Adrenal gland (tissue), 12 donors: ENCODE data around the gene APBA2. TPM values are rescaled to one million over a fixed set of nuclear protein-coding genes. Genes with fewer than 3 reads are reported as not detected.

Experiments
- DNase-seq, 7 donors: peaks; one replicate each; pipeline ENCODE4 v3.0.0-alpha.2; 2019 to 2020
- H3K27ac ChIP-seq, 5 donors: fragments of 200-600 bp; sonication (generic) in 4 of 5; 1 replicate in 3 of 5; 2 replicates in 2 of 5; pipeline versions ENCODE4 v1.5.1 to v1.8.0; 2016 to 2020; ENCODE audit warnings: mild to moderate bottlenecking in 1 of 5
- H3K27me3 ChIP-seq: fragments of 200-600 bp; 2 replicates; pipeline ENCODE4 v1.8.0; 2021
- H3K36me3 ChIP-seq, 2 donors: fragments of 200-600 bp; replicated peaks in 1 of 2; 1 replicate in 1 of 2; 2 replicates in 1 of 2; pipeline versions ENCODE4 v1.5.1 to v1.8.0; 2018 to 2022
- H3K4me1 ChIP-seq, 2 donors: fragments of 200-600 bp; replicated peaks in 1 of 2; 1 replicate in 1 of 2; 2 replicates in 1 of 2; pipeline versions ENCODE4 v1.5.1 to v1.8.0; 2018 to 2021
- H3K4me3 ChIP-seq, 4 donors: fragments of 200-600 bp; sonication (generic) in 3 of 4; one replicate each; pipeline ENCODE4 v1.5.1; 2016 to 2018
- H3K9me3 ChIP-seq, 3 donors: fragments of 200-600 bp; sonication (generic) in 1 of 3; replicated peaks in 1 of 3; 1 replicate in 2 of 3; 2 replicates in 1 of 3; pipeline versions ENCODE4 v1.5.1 to v1.8.0; 2016 to 2021
- CTCF ChIP-seq, 6 experiments: fragments of 450-650 bp in 4 of 6; fragments of 200-600 bp in 2 of 6; sonication (generic) in 1 of 6; IDR thresholded peaks; 1 replicate in 5 of 6; 2 replicates in 1 of 6; pipeline versions ENCODE4 v1.5.1 to v1.8.0; 2016 to 2021; ENCODE audit warnings: antibody characterized with exemption in 6 of 6, mild to moderate bottlenecking in 2 of 6, moderate library complexity in 1 of 6
- POLR2A ChIP-seq, 2 donors: fragments of 450-650 bp; IDR thresholded peaks; one replicate each; pipeline ENCODE4 v1.6.1; 2017; ENCODE audit warnings: antibody characterized with exemption in 2 of 2, mild to moderate bottlenecking in 2 of 2, moderate library complexity in 1 of 2
- WGBS, 4 donors: extraction: QIAGEN DNeasy Blood & Tissue Kit in 2 of 4; methylation state at CpG; one replicate each; pipeline versions ENCODE4 v1.1.5 to v1.1.7; 2013 to 2017; 5-methylcytosine and 5-hydroxymethylcytosine counted together
- intact Hi-C, 2 donors: fragments of 100-400 bp; cut with DNase I; formaldehyde crosslinking; loops; one replicate each; pipeline versions ENCODE4 v1.14.1 to v1.15.0; 2022 to 2023
- polyA plus RNA-seq, 3 donors: library from polyadenylated mRNA; stranded (reverse); fragments of 200-250 nt in 2 of 3; fragments of 350-450 nt in 1 of 3; fragmentation: Illumina TruSeq in 1 of 3; extraction: RNeasy Lipid Tissue Mini Kit (QIAGEN cat#74804) in 1 of 3; gene quantifications; one replicate each; pipeline ENCODE4 v1.2.3, GENCODE V29; 2013 to 2014
- total RNA-seq, 9 donors: library from RNA; depleted of rRNA in 4 of 9; stranded (reverse); fragments of >200 nt in 4 of 9; fragments of 120-200 nt in 1 of 9; fragmentation: NEBNext Ultra II Directional in 1 of 9; extraction: Animal tissue kit (Norgen Biotek cat#: 25700) in 1 of 9; gene quantifications; one replicate each; pipeline versions ENCODE4 v1.1.0 to v1.2.4, GENCODE V29; 2013 to 2023
- donor health status: healthy with polysubstance abuse.
- donor health status: Bipolar disorder and iron deficiency.
- donor health status: DM: yes; HTN: yes; CAD: no.
- donor health status: DM: no; HTN: no; CAD: no.
- donor health status: DM: no; HTN: no; CAD: no.
- donor health status: DM: yes; HTN: yes; CAD: no.

Gene APBA2
- total and polyA plus RNA-seq, 12 donors = 2.1 to 13.2 (median 4.7) TPM

- DNase-seq = no peak
- no peak for TF ChIP-seq POLR2A (IDR thresholded peaks at IDR 0.05)
- no peak for TF ChIP-seq CTCF (IDR thresholded peaks at IDR 0.05)
- 70 to 82% (median 71%) methylated on average over 9 to 13 of the region's 13 CpGs for WGBS, 4 donors
- Histone ChIP-seq H3K9me3 (no peaks in the 10 kb centered on the region), H3K27ac (no peak overlapping the region), H3K4me1 (no peaks in the 10 kb centered on the region), H3K27me3 (no peaks in the 10 kb centered on the region), H3K36me3 (no peaks in the 10 kb centered on the region), H3K4me3 (no peak overlapping the region)
- intact Hi-C loops = loop anchor here in 1 of 2 donors (10.0 kb wide), 1 partner anchor 115 kb away; no protein-coding TSS in a partner anchor
Observed at GRCh38 chr15:28989896-28990295, 104.1 kb downstream of the APBA2 start.

GRCh38 chr15:28990390-28990789 lies 104.6 kb downstream of the APBA2 start:
- Histone ChIP-seq H3K36me3 (no peaks in the 10 kb centered on the region), H3K27me3 (no peaks in the 10 kb centered on the region), H3K4me3 (no peak overlapping the region), H3K4me1 (no peaks in the 10 kb centered on the region), H3K27ac (no peak overlapping the region), H3K9me3 (no peaks in the 10 kb centered on the region)
- intact Hi-C loops = loop anchor here in 1 of 2 donors (10.0 kb wide), 1 partner anchor 116 kb away; no protein-coding TSS in a partner anchor
- DNase-seq = no peak
- WGBS, 4 donors = 70 to 91% (median 83%) methylated on average over 2 of the region's 2 CpGs
- no peak for TF ChIP-seq CTCF (IDR thresholded peaks at IDR 0.05)
- TF ChIP-seq POLR2A (IDR thresholded peaks at IDR 0.05) = no peak

GRCh38 chr15:28991236-28992171 lies 105.7 kb downstream of the APBA2 start:
- Histone ChIP-seq H3K9me3 (no peaks in the 10 kb centered on the region), H3K27me3 (no peaks in the 10 kb centered on the region), H3K36me3 (no peaks in the 10 kb centered on the region), H3K4me1 (no peaks in the 10 kb centered on the region), H3K27ac (no peak overlapping the region), H3K4me3 (no peak overlapping the region)
- intact Hi-C loops = loop anchor here in 1 of 2 donors (10.0 kb wide), 1 partner anchor 117 kb away; no protein-coding TSS in a partner anchor
- no peak for TF ChIP-seq POLR2A (IDR thresholded peaks at IDR 0.05)
- no peak for TF ChIP-seq CTCF (IDR thresholded peaks at IDR 0.05)
- WGBS, 4 donors = 83 to 92% (median 87%) methylated on average over 5 to 21 of the region's 21 CpGs
- DNase-seq = no peak

GRCh38 chr15:28992336-28992864 lies 106.6 kb downstream of the APBA2 start:
- Histone ChIP-seq H3K4me3 (no peak overlapping the region), H3K9me3 (no peaks in the 10 kb centered on the region), H3K27ac (no peak overlapping the region), H3K36me3 (no peaks in the 10 kb centered on the region), H3K27me3 (no peaks in the 10 kb centered on the region), H3K4me1 (no peaks in the 10 kb centered on the region)
- WGBS, 4 donors = 81 to 88% (median 86%) methylated on average over 6 of the region's 6 CpGs
- no peak for DNase-seq
- intact Hi-C loops = loop anchor here in 1 of 2 donors (10.0 kb wide), 1 partner anchor 118 kb away; no protein-coding TSS in a partner anchor
- TF ChIP-seq CTCF (IDR thresholded peaks at IDR 0.05) (no peak), POLR2A (IDR thresholded peaks at IDR 0.05) (no peak)
